Measurements from ENCODE around the gene CYP3A4.
"Not testable (repeated sequence)": the region's sequence is repeated elsewhere in the genome, so short reads cannot be mapped to it uniquely, and the experiment has no call there.

The CYP3A4 gene

GRCh38 chr7:99731638-99732374 is 52.2 kb downstream of the CYP3A4 start:
- no peaks in the 10 kb centered on the region for H3K27me3 Mint-ChIP-seq
- no peak overlapping the region for H3K27ac Mint-ChIP-seq
- no peaks in the 10 kb centered on the region for H3K9me3 Mint-ChIP-seq
- no peak overlapping the region for H3K4me3 Mint-ChIP-seq
- no peaks in the 10 kb centered on the region for H3K4me1 Mint-ChIP-seq
- no peak for DNase-seq
- peaks cover 2% of the 10 kb centered on the region for H3K36me3 Mint-ChIP-seq
- CTCF ChIA-PET = interaction anchor here (0.6 to 1.8 kb wide), 2 partner anchors 20 to 107 kb away, joined by 3 to 4 read pairs; no protein-coding TSS in a partner anchor

DNA sequence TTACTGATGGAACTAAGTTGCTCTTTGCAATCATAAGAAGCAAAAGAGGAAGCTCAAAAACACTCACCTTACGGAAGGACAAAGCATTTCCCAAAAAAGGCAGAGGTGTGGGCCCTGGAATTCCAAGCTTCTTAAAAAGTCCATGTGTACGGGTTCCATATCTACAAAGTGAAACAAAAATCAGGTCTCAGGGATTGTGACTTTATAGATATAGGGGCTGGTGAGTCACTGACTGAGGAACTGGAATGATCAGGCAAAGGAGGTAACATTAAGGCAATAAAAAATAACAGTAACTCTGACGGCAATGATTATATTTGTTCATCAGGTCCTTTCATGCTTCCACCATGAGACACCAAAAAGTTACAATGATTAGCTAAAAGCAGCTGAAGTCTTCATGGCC is 53.0 kb downstream of the CYP3A4 start:
- CTCF ChIA-PET = interaction anchor here (0.6 to 1.8 kb wide), 2 partner anchors 19 to 106 kb away, joined by 3 to 4 read pairs; no protein-coding TSS in a partner anchor
- Mint-ChIP-seq H3K27ac (no peak overlapping the region), H3K9me3 (no peaks in the 10 kb centered on the region), H3K4me1 (no peaks in the 10 kb centered on the region), H3K4me3 (no peak overlapping the region), H3K27me3 (no peaks in the 10 kb centered on the region), H3K36me3 (no peaks in the 10 kb centered on the region)
- no peak for DNase-seq

GRCh38 chr7:99730238-99730810 is 53.7 kb downstream of the CYP3A4 start:
- Mint-ChIP-seq H3K4me3 (no peak overlapping the region), H3K27me3 (no peaks in the 10 kb centered on the region), H3K4me1 (no peaks in the 10 kb centered on the region), H3K9me3 (no peaks in the 10 kb centered on the region), H3K27ac (no peak overlapping the region), H3K36me3 (no peaks in the 10 kb centered on the region)
- no peak for DNase-seq
- CTCF ChIA-PET = no interaction called here

GRCh38 chr7:99729486-99730237 is 54.3 kb downstream of the CYP3A4 start:
- no peak overlapping the region for H3K4me3 Mint-ChIP-seq
- no peak overlapping the region for H3K27ac Mint-ChIP-seq
- no peak for DNase-seq
- CTCF ChIA-PET = no interaction called here
- H3K36me3 Mint-ChIP-seq = no peaks in the 10 kb centered on the region
- no peaks in the 10 kb centered on the region for H3K27me3 Mint-ChIP-seq
- H3K9me3 Mint-ChIP-seq = no peaks in the 10 kb centered on the region
- no peaks in the 10 kb centered on the region for H3K4me1 Mint-ChIP-seq

- no peaks in the 10 kb centered on the region for H3K4me1 Mint-ChIP-seq
- CTCF ChIA-PET = no interaction called here
- no peaks in the 10 kb centered on the region for H3K9me3 Mint-ChIP-seq
- H3K27me3 Mint-ChIP-seq = no peaks in the 10 kb centered on the region
- H3K4me3 Mint-ChIP-seq = no peak overlapping the region
- no peak for DNase-seq
- H3K27ac Mint-ChIP-seq = no peak overlapping the region
- no peaks in the 10 kb centered on the region for H3K36me3 Mint-ChIP-seq
These were observed 55.4 kb downstream of the CYP3A4 start for GRCh38 chr7:99728615-99729014.

DNA sequence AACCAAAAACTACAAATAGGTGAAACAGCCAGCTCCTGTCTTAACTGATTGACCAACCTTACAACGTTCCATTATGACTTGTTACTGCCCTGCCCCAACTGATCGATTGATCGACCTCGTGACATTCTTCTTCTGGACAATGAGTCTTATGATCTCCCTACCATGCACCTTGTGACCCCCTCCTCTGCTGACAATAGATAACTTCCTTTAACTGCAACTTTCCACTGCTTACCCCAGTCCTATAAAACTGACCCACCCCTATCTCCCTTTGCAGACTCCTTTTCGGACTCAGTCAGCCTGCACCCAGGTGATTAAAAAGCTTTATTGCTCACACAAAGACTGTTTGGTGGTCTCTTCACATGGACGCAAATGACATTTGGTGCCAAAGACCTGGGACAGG is 60.8 kb downstream of the CYP3A4 start:
- CTCF ChIA-PET, H3K4me3 Mint-ChIP-seq, H3K9me3 Mint-ChIP-seq, H3K36me3 Mint-ChIP-seq, H3K27ac Mint-ChIP-seq, DNase-seq, H3K27me3 Mint-ChIP-seq: not testable (repeated sequence)
- H3K4me1 Mint-ChIP-seq = peaks cover 12% of the 10 kb centered on the region

- peaks cover 12% of the 10 kb centered on the region for H3K4me1 Mint-ChIP-seq
- DNase-seq = no peak
- H3K4me3 Mint-ChIP-seq = no peak overlapping the region
- H3K27me3 Mint-ChIP-seq = no peaks in the 10 kb centered on the region
- no peaks in the 10 kb centered on the region for H3K36me3 Mint-ChIP-seq
- no peak overlapping the region for H3K27ac Mint-ChIP-seq
- no peaks in the 10 kb centered on the region for H3K9me3 Mint-ChIP-seq
- CTCF ChIA-PET = no interaction called here
These were observed 63.0 kb downstream of the CYP3A4 start for GRCh38 chr7:99720800-99721595.

DNA sequence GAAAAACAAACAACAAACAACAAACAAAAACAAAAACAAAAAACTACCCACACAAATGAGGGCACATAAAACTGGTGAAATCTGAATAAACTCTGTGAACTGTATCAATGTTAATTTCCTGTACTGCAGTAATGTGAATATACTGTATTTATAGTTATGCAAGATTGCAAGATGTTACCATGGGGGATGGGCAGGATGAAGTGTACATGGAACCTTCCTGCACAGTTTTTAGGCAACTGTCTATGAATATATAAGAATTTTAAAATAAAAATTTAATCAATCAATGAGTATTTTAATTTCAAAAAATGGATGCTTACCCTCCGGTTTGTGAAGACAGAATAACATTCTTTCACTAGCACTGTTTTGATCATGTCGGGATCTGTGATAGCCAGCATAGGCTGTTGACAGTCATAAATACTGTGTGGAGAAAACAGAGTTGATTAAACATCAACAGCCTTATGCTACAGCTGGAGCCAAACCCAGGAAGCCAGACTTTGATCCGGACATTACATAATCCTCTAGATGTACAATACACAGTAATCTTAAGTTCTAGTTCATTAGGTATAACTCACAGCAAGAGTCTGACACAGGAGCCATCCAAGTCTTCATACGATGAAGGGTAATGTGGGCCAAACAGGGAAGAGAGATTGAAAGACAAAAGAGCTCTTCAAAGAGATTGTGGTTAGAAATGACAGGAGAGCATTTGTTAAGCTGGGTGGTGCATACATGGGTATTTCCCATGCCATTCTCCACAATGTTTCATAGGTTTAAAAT is 63.8 kb downstream of the CYP3A4 start:
- no peaks in the 10 kb centered on the region for H3K27me3 Mint-ChIP-seq
- CTCF ChIA-PET = no interaction called here

GRCh38 chr7:99713995-99714570 is 69.9 kb downstream of the CYP3A4 start:
- no peak overlapping the region for H3K27ac Mint-ChIP-seq
- no peak overlapping the region for H3K4me3 Mint-ChIP-seq
- H3K27me3 Mint-ChIP-seq = no peaks in the 10 kb centered on the region
- no peak for DNase-seq
- H3K4me1 Mint-ChIP-seq = no peaks in the 10 kb centered on the region
- H3K36me3 Mint-ChIP-seq = no peaks in the 10 kb centered on the region
- CTCF ChIA-PET = no interaction called here
- peaks cover 2% of the 10 kb centered on the region for H3K9me3 Mint-ChIP-seq

More for the DNA sequence above, 63.8 kb downstream of the CYP3A4 start:
- DNase-seq = no peak
- Mint-ChIP-seq H3K4me3 (no peak overlapping the region), H3K9me3 (peaks cover 2% of the 10 kb centered on the region), H3K4me1 (peaks cover 12% of the 10 kb centered on the region), H3K27ac (no peak overlapping the region), H3K36me3 (no peaks in the 10 kb centered on the region)

DNA sequence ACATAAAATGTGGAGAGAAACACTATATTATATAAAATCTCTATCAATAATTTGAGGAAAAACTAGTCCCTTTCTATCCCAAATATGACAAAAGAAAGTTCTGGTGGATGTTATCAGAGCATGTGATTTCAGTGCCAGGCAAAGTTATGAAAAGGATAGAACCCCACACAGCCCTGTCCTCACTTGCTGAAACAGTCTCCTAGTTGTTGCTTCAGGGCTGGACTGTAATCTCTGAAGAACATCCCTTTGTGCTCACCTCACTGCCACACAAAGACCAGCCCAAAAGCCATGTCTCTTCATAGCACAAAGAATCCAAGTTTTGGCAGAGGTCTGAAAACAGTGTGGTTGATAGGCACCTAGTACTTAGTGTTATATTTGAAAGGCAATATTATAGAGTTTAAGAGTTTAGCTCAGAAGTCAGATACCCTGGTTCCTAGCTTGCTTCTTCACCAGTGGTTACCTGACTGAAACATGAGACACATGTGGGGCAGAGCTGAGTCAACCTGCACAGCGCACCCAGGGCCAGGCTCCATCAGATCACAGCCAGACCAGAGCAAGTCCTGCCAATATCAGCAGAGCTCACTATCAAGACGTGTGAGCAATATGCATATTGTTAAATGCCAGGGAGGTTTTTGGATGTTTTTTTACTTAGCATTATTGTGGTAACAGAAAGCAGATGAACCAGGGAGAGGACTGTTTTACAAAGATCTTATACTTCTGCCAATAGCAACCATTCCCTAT is 74.0 kb downstream of the CYP3A4 start:
- Mint-ChIP-seq H3K36me3 (no peaks in the 10 kb centered on the region), H3K27ac (no peak overlapping the region), H3K4me1 (no peaks in the 10 kb centered on the region), H3K27me3 (no peaks in the 10 kb centered on the region), H3K4me3 (no peak overlapping the region), H3K9me3 (no peaks in the 10 kb centered on the region)
- DNase-seq = no peak
- CTCF ChIA-PET = no interaction called here

- no peak overlapping the region for H3K4me3 Mint-ChIP-seq
- no peaks in the 10 kb centered on the region for H3K4me1 Mint-ChIP-seq
- no peak for DNase-seq
- CTCF ChIA-PET = no interaction called here
- H3K27ac Mint-ChIP-seq = no peak overlapping the region
- H3K36me3 Mint-ChIP-seq = no peaks in the 10 kb centered on the region
- no peaks in the 10 kb centered on the region for H3K27me3 Mint-ChIP-seq
- no peaks in the 10 kb centered on the region for H3K9me3 Mint-ChIP-seq
These were observed 74.7 kb downstream of the CYP3A4 start for GRCh38 chr7:99709260-99709659.

GRCh38 chr7:99707096-99707495 is 76.9 kb downstream of the CYP3A4 start:
- DNase-seq = no peak

More at GRCh38 chr7:99707096-99707495, 76.9 kb downstream of the CYP3A4 start:
- Mint-ChIP-seq H3K9me3 (no peaks in the 10 kb centered on the region), H3K4me1 (no peaks in the 10 kb centered on the region), H3K27ac (no peak overlapping the region), H3K36me3 (no peaks in the 10 kb centered on the region), H3K4me3 (no peak overlapping the region), H3K27me3 (no peaks in the 10 kb centered on the region)
- CTCF ChIA-PET = no interaction called here
